Transverse colon (tissue), 4 donors: ENCODE measurements around the gene NTRK3. TPM values are rescaled to one million over a fixed set of nuclear protein-coding genes. Genes with fewer than 3 reads are reported as not detected.

Experiments used
- DNase-seq: peaks from one replicate; pipeline ENCODE4 v3.0.0-alpha.2; 2019
- H3K27ac ChIP-seq, 4 donors: fragments of 200-600 bp; sonication (generic); 2 replicates each; pipeline ENCODE4 v1.5.1; 2016 to 2018; ENCODE audit warnings: inconsistent platforms in 4 of 4
- H3K27me3 ChIP-seq: fragments of 200-600 bp; sonication (generic); 2 replicates; pipeline ENCODE4 v1.5.1; 2017; ENCODE audit warnings: inconsistent platforms
- H3K36me3 ChIP-seq, 4 donors: fragments of 200-600 bp; sonication (generic); 2 replicates each; pipeline ENCODE4 v1.5.1; 2017 to 2019; ENCODE audit warnings: inconsistent platforms in 4 of 4
- H3K4me1 ChIP-seq, 4 donors: fragments of 200-600 bp; sonication (generic); 2 replicates each; pipeline ENCODE4 v1.5.1; 2017 to 2020; ENCODE audit warnings: inconsistent platforms in 4 of 4
- H3K4me3 ChIP-seq, 4 donors: fragments of 200-600 bp; sonication (generic); 1 replicate in 1 of 4; 2 replicates in 3 of 4; pipeline versions ENCODE4 v1.5.1 to v1.6.1; 2017 to 2019; ENCODE audit warnings: inconsistent platforms in 4 of 4
- H3K9me3 ChIP-seq, 2 donors: fragments of 200-600 bp; sonication (generic); 2 replicates each; pipeline ENCODE4 v1.5.1; 2017 to 2019; ENCODE audit warnings: inconsistent platforms in 2 of 2
- EP300 ChIP-seq: sonication (generic); formaldehyde crosslinking; IDR thresholded peaks from one replicate; pipeline ENCODE4 v1.6.1; 2017; ENCODE audit warnings: antibody characterized with exemption, low read depth
- POLR2A ChIP-seq: fragments of 450-650 bp; IDR thresholded peaks from one replicate; pipeline ENCODE4 v1.6.1; 2016; ENCODE audit warnings: antibody characterized with exemption, mild to moderate bottlenecking, moderate library complexity
- POLR2AphosphoS5 ChIP-seq, 3 donors: sonication (generic); formaldehyde crosslinking; IDR thresholded peaks; one replicate each; pipeline ENCODE4 v1.6.1; 2016; ENCODE audit warnings: antibody characterized with exemption in 3 of 3
- WGBS, 2 donors: methylation state at CpG; one replicate each; pipeline ENCODE4 v1.1.5; 2018; ENCODE audit warnings: low coverage in 1 of 2; 5-methylcytosine and 5-hydroxymethylcytosine counted together
- in situ Hi-C, 4 donors: fragments of 200-750 bp; cut with MboI; loops; one replicate each; pipeline versions ENCODE4 v1.15.0 to v1.15.1; 2017; ENCODE audit warnings: low sequenced_read_pairs in 3 of 4, low pct_ligation_motif_present in 1 of 4, low pct_unique_long_range_greater_than_20kb in 1 of 4
- intact Hi-C: fragments of 100-400 bp; cut with DNase I; formaldehyde crosslinking; loops from one replicate; pipeline ENCODE4 v1.15.1; 2023; ENCODE audit warnings: low total_unique reads
- total RNA-seq, 4 donors: library from RNA; depleted of rRNA; stranded (reverse); fragments of >200 nt; gene quantifications; one replicate each; pipeline ENCODE4 v1.1.0, GENCODE V29; 2016
- TF ChIP-seq, protein P1 (sequence below), 5 experiments: fragments of 200-600 bp in 3 of 5; fragments of 450-650 bp in 2 of 5; sonication (generic) in 3 of 5; IDR thresholded peaks; 1 replicate in 2 of 5; 2 replicates in 3 of 5; pipeline ENCODE4 v1.5.1; 2016 to 2017; ENCODE audit warnings: antibody characterized with exemption in 5 of 5, inconsistent platforms in 3 of 5, mild to moderate bottlenecking in 2 of 5, moderate library complexity in 1 of 5

The NTRK3 gene
- total RNA-seq, 4 donors from 2014 or later, result 1.1 to 2.8 (median 2.4) TPM

DNA sequence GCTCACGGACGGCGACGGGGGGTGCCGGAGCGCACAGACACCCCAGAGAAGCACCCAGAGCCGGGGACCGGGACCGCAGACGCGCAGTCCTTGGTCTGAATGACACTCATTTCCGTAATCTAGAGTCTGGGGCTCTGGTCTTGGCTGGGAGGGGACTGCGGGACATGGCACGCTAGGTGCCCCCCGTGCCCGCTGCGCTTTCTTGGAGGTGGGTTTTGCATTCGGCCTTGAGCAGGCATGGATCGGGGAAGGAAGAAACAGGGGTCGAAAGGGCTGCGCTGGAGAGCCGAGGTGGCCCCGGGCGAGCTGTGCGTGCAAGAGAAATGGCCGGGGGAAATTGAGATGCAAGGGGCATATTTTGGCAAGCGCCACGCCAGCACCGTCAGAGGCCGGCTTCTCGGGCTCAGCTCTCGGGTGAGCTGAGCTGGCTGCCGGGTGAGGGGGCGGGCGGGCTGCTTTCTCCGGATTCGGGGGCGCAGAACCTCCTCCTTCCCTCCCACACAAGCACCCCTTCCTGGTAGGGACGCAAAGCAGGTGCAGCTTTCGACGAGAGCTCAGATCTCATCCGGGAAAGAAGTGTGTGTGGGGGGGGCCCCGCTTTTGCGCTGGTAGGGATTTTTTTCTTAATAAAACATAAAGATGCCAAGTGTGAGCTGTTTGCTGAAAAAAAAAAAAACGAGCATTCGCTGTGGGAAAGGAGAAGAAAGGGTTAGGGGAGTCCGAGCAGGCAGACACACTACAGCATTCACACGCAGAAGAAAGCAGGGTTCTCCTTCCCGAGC lies 963 bp upstream of the NTRK3 start:
- peaks cover 0 to 29% (median 2%) of the 10 kb centered on the region in 4 donors for H3K4me1 ChIP-seq
- H3K27me3 ChIP-seq, result peaks cover 67% of the 10 kb centered on the region
- in situ Hi-C loops (no loop called here), intact Hi-C loops (no loop called here)
- H3K4me3 ChIP-seq, result peak overlapping the region in 2 of 4 donors; percentile 12 to 47
- no peak for TF ChIP-seq POLR2A
- no peak for TF ChIP-seq EP300
- no peak for TF ChIP-seq POLR2AphosphoS5 (IDR thresholded peaks at IDR 0.05)
- no peak for DNase-seq
- H3K27ac ChIP-seq, result no peak overlapping the region
- H3K36me3 ChIP-seq, result no peaks in the 10 kb centered on the region
- no peaks in the 10 kb centered on the region for H3K9me3 ChIP-seq
- WGBS, 2 donors, result 12% methylated on average over 15 to 49 of the region's 49 CpGs

DNA sequence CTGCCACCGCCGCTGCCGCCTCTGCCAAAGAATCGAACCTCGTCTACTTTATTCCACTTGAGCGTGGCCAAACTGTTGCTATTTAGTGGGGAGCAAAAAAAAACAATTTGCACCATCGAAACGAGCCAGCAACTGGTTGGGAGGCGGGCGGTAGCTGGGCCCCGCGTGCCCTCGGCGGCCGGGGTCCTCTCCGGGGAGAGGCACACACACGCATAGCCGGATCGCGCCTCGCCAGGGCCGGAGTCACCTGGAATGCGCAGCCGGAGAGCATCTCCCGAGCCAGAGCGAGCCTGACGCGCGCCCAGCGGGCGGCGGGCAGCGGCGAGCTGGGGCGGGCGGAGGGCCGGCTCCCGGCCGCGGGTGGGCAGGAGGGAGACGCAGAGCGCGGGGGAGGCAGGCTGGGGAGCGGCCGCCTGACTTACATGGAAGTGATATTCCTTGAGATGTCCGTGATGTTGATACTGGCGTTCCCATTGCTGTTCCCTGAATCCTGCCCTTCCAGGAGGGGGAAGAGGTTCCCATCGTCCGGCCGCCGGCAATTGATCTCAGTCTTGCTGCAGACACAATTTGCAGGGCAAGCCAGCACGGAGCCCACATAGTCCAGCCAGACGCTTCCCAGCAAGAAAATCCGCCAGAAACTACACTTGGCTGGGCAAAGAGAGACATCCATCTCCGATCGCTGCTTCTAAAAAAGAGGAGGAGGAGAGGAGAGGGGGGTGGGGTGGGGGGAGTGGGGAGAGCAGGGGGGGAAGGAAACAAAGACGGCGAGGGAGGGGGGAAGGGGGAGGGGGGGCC lies 858 bp downstream of the NTRK3 start:
- in situ Hi-C loops (no loop called here), intact Hi-C loops (no loop called here)
- no peak overlapping the region for H3K27ac ChIP-seq
- peaks cover 71% of the 10 kb centered on the region for H3K27me3 ChIP-seq
- no peak for TF ChIP-seq EP300
- TF ChIP-seq POLR2AphosphoS5 (IDR thresholded peaks at IDR 0.05), result no peak
- TF ChIP-seq, protein P1, sequence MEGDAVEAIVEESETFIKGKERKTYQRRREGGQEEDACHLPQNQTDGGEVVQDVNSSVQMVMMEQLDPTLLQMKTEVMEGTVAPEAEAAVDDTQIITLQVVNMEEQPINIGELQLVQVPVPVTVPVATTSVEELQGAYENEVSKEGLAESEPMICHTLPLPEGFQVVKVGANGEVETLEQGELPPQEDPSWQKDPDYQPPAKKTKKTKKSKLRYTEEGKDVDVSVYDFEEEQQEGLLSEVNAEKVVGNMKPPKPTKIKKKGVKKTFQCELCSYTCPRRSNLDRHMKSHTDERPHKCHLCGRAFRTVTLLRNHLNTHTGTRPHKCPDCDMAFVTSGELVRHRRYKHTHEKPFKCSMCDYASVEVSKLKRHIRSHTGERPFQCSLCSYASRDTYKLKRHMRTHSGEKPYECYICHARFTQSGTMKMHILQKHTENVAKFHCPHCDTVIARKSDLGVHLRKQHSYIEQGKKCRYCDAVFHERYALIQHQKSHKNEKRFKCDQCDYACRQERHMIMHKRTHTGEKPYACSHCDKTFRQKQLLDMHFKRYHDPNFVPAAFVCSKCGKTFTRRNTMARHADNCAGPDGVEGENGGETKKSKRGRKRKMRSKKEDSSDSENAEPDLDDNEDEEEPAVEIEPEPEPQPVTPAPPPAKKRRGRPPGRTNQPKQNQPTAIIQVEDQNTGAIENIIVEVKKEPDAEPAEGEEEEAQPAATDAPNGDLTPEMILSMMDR (IDR thresholded peaks at IDR 0.05), result no peak
- no peak for TF ChIP-seq POLR2A
- peaks cover 0 to 29% (median 2%) of the 10 kb centered on the region in 4 donors for H3K4me1 ChIP-seq
- peak overlapping the region in 2 of 4 donors; percentile 16 to 47 for H3K4me3 ChIP-seq
- WGBS, 2 donors, result 2% methylated on average over 53 of the region's 58 CpGs; no CpG with 5 or more reads in 1 of the 2 donors
- no peaks in the 10 kb centered on the region for H3K9me3 ChIP-seq
- H3K36me3 ChIP-seq, result no peaks in the 10 kb centered on the region
- DNase-seq, result no peak

DNA sequence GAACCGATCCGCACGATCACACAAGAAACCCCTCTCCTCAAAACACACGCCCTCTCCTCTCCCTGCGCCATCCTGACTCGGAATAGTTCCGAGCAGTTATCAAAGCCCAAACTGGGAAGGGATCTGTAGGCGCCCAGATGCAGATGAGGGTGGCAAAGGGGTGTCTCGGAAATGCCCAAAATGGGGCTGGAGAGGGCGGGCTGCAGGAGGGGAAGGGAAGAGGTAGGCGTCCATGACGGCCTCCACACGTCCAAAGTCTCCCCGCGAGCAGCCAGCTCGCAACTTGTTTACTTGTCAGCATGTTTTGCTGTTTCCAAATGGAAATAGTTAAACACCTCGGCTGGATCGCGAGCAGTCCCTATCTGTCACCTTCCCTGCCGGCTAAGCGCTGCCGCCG lies 1.5 kb downstream of the NTRK3 start:
- H3K4me1 ChIP-seq, result peaks cover 0 to 29% (median 2%) of the 10 kb centered on the region in 4 donors

DNA sequence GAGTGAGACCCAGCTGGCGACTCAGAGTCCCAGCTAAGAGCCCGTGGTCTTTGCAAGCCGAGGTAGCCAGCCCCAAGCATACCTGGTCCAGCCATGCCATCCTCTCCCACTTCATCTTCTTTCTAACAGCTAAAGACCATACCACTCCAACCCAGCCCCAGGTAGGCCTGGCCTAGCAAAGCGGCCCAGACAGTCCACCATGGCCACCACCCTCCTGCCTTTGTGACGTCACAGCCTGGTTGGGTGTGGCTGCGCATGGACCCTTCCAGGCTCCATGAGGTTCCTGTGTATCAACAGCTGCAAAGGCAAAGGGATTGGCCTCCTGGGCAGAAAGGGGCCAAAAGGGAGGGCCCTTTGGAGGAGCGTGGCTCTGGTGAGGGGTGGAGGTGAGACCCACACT lies 4.1 kb downstream of the NTRK3 start:
- H3K4me3 ChIP-seq, result no peak overlapping the region
- 94% methylated on average over 6 of the region's 7 CpGs; no CpG with 5 or more reads in 1 of the 2 donors for WGBS, 2 donors
- H3K36me3 ChIP-seq, result no peaks in the 10 kb centered on the region
- DNase-seq, result no peak
- H3K9me3 ChIP-seq, result no peaks in the 10 kb centered on the region
- H3K27ac ChIP-seq, result no peak overlapping the region
- H3K4me1 ChIP-seq, result peaks cover 0 to 22% (median 2%) of the 10 kb centered on the region in 4 donors
- TF ChIP-seq EP300 (no peak), POLR2A (no peak), POLR2AphosphoS5 (IDR thresholded peaks at IDR 0.05) (no peak)
- TF ChIP-seq, protein P1 (IDR thresholded peaks at IDR 0.05), result no peak
- intact Hi-C loops (no loop called here), in situ Hi-C loops (no loop called here)
- H3K27me3 ChIP-seq, result peaks cover 71% of the 10 kb centered on the region

More for the DNA sequence above, 1.5 kb downstream of the NTRK3 start:
- DNase-seq, result no peak
- peaks cover 75% of the 10 kb centered on the region for H3K27me3 ChIP-seq
- intact Hi-C loops, result no loop called here
- no peak overlapping the region for H3K27ac ChIP-seq
- no peaks in the 10 kb centered on the region for H3K36me3 ChIP-seq
- 11 to 12% methylated on average over 6 to 23 of the region's 23 CpGs for WGBS, 2 donors
- TF ChIP-seq POLR2AphosphoS5 (IDR thresholded peaks at IDR 0.05) (no peak), EP300 (no peak), POLR2A (no peak)
- TF ChIP-seq, protein P1 (IDR thresholded peaks at IDR 0.05), result no peak
- H3K4me3 ChIP-seq, result peak overlapping the region in 1 of 4 donors; percentile 47
- no peaks in the 10 kb centered on the region for H3K9me3 ChIP-seq
- in situ Hi-C loops, result no loop called here
